Hepatic stellate cell (primary cell): ENCODE measurements around the gene FBXL4.
"Not testable (repeated sequence)": the region's sequence is repeated elsewhere in the genome, so short reads cannot be mapped to it uniquely, and the experiment has no call there.

Experiments
- DNase-seq: peaks from one replicate; pipeline ENCODE4 v3.0.0; 2011; ENCODE audit warnings: low spot score

Gene FBXL4

DNA sequence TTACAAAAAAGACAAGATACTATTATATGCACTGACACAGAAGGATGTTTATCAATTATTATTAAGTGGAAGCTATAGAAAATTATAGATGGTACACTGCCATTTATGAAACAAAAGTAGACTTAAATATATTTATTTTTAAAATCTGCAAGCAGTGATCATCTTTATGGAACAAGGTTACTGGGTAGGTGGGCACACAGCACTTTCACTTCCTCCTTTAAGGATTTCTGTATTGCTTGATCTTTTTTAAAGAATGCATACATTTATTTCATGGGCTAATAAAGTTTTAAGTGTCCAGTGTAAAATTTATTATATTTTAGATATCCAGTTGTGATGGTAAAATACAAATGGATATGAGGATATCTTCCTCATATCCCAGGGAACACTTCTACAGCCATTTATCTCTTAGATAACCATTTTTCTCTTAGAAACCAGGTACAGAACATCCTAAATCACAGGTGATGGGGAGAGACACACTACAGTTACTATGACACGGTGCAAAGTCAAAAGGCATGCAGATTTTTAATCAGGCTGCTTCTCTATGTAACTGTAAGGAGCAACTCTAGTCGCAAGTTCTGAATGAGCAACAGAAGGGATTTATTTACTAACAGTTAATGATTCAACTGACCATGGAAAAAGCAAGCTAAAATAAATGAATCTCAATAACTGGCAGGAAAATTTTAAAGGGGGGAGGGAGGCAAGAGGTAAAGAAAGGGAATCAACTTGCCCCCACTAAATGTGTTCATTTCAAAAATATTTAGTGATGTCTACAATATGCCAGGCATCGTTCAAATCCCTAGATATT is 2.2 kb downstream of the FBXL4 start:
- no peak for DNase-seq

DNA sequence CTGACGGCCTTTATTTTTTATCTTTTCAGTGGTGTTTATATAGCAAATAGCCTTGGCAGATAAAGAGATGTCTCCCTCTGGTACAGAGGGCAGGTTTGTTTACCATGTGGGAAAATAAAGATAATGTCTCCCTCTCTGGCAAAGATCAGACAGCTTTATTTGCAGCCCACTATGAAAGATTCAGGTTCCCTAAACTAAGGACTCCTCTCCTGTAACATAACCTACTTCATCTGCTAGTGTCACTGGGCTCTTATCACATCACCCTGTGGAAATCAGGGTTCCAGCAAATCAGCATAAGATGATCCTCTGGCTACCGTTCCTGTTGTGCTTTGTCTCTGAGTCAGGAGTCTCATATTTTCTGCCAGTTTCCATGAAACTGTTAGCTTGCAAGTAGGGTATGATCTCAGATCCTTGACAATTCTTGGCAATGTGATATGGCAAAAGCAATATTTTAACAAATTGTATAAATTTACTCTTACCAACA is 3.1 kb downstream of the FBXL4 start:
- no peak for DNase-seq

DNA sequence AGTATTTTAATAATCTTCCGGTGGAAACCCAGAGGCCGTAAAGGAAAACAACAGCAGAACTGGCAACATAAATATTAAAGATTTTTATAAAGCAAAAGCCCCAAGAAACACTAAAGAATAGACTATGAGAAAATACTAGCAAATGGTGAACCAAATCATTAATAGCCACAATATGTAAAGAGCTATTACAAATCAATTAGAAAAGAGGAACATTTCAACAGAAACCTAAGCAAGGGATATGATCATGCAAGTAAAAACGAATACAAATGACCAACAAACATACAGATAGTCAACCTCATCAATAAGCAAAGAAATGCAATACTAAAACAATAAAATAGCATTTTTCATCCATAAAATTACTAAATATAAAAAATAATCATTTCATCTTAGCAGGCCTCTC is 3.6 kb downstream of the FBXL4 start:
- no peak for DNase-seq

- no peak for DNase-seq
Measured at GRCh38 chr6:98942263-98942803, 5.4 kb downstream of the FBXL4 start.

DNA sequence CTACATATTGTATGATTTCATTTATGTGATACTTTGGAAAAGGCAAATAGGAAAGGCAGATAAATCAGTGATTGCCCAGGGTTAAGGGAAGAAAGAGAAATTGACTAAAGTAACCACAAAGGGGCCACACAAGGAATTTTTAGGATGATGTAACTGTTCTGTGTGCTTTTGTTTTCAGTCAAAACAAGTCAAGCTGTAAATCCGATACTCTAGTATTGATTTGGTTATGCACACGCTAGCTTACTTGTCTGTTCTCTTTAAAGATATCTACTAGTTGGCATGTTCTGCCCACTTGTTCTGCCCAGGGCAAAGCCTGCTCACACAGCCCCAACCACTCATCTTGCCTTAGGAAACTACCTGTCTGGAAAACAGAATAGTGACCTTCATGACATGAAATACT is 6.4 kb downstream of the FBXL4 start:
- DNase-seq: no peak

DNA sequence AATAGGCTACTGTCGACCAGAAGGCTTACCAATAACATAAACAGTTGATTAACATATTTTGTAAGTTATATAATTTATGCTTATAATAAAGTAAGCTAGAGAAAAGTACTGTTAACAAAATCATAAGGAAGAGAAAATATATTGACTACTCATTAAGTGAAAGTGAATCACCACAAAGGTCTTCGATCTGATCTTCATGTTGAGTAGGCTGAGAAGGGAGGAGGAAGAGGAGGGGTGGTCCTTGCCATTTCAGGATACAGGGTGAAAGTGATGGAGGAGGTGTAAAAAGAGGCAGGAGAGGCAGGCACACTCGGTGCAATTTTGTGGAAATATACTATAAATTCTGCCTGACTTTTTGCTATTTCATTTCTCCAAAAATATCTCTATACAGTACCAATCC is 10.4 kb downstream of the FBXL4 start:
- DNase-seq: no peak

- DNase-seq: no peak
Measured at GRCh38 chr6:98932381-98932780, 15.4 kb downstream of the FBXL4 start.

GRCh38 chr6:98931696-98932095 is 16.1 kb downstream of the FBXL4 start:
- no peak for DNase-seq

GRCh38 chr6:98929498-98930060 is 18.2 kb downstream of the FBXL4 start:
- no peak for DNase-seq

DNA sequence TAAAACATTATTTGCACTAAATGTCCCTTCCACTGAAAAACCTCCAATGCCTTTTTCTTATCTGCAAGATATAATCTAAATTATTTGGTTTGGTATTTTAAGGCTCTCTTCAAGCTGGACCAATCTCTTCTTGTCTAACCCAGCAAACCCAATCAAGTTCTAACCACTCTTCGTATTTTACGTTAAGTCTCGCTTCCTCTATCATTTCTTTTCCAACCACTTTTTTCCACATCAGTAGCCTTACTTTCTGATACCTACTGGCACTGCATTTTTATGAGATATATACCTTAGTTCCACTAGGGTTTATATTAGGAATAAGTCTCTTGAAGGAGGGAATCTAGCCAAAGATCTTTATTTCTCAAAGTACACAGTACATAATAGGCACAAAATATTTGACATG is 19.1 kb downstream of the FBXL4 start:
- no peak for DNase-seq

DNA sequence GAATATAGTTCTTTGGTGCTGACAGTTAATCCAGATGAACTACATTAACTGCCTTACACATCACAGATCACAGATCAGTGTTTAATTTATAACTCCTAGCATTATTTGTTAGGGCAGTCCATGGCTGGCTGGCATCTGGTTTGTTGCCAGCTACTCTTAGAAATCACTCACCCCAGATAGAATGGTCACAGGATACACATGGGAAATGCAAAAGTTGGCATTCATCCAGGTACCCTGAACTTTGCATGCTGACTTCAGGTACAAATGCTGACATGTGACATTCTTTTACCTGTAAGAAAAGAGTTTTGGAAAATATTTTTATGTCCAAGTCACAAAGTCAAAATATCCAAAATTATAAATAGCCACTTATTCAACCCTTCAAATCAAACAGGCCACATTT is 20.2 kb downstream of the FBXL4 start:
- DNase-seq: no peak

DNA sequence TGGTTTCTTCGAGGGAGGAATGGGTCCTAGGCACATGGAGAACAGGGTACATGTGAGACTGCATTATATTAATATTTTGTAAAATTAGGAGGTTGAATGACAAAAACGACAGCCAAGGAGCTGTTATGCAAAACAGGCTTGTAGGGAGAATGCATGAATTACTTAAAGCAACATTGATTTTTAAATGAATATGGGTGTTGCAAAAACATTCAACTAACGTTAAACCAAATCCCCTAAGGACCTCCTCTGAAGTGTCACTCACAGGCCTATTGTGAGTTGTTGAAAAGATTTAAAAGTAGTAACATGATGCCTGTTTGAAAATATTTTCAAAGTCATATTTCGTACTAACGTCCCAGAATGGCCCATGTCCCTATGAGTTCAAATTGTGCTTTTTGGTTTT is 21.9 kb downstream of the FBXL4 start:
- no peak for DNase-seq

DNA sequence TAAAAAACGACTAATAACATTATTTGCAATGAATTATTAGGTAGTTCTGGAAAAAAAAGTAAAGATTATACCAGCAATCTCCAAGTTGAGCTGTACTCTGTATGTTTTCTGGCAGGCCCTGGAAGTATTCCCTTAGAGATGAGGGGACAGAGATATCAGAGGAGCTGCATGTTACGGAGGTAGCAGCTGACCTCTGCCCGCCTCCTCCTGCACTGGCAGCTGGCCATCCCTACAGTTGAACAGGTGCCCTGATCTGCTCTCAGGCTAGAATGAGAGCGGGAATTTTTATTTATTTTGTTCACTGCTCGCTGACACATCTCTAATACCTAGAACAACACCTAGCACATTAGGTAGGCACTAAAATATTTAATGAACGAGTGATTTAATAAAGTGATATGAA is 23.1 kb downstream of the FBXL4 start:
- DNase-seq: no peak

DNA sequence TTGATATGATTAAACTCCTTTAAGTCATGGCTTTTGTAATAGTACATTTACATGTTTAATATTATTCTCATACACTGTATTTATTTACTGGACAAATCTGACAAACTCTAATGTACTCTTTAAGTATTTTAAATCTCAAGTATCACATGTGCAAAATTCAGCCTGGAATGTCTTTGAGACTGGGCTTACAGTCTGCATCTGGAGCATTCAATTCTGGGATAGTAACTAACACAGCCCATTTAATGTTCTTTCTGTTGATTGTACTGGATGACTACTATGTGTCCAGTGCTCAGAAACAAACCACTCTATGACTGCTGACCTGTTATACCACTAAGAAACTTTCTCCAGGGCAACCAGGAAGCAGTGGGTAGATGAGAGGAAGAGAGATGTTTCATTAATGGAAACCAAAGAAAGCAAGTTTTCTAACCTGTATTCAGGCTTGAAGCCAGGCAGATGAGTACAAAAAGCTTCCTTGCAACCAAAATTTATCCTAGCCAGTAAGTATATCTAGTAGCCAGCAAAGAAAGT is 26.8 kb downstream of the FBXL4 start:
- DNase-seq: no peak

DNA sequence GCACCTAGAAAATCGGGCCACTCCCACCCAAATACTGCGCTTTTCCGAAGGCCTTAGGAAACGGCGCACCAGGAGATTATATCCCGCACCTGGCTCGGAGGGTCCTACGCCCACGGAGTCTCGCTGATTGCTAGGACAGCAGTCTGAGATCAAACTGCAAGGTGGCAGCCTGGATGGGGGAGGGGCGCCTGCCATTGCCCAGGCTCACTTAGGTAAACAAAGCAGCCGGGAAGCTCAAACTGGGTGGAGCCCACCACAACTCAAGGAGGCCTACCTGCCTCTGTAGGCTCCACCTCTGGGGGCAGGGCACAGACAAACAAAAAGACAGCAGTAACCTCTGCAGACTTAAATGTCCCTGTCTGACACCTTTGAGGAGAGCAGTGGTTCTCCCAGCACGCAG is 36.8 kb downstream of the FBXL4 start:
- not testable (repeated sequence) for DNase-seq

DNA sequence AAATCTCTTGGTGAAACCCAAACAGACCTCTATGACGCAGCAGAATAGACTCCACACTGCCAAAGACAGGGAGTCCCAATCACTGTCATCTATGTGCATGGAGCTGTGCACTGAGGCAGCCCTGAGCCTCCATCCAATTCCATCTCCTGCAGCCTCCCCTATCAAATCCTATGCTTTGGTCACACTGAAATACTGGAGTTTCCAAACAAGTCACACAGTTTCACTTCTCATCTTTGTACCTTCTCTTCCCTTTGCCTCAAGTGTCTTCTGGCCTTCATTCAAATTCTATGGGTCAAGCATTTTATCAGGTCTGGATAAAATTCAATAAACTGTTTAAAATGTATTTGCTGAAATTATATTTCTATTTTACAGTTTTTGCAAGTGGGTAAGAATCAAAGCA is 38.5 kb downstream of the FBXL4 start:
- DNase-seq: no peak

GRCh38 chr6:98906342-98906741 is 41.4 kb downstream of the FBXL4 start:
- DNase-seq: not testable (repeated sequence)

DNA sequence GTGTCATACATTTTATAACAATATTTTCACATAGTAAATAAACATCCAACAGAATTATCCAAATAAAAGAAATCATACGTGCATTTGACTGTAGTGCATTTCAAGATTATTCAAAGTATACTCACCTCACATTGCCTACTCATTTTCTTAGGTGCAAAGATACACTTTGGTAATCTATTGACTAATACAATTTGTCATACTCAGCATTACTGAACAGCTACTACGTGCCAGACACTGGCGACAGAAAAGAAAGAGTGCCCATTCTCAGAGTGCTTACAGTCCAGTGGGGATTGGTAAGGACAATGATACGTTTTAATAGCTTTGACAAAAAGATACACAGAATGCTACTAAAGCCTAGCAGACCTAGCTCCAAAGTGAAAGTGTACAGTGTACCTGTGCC is 42.0 kb downstream of the FBXL4 start:
- DNase-seq: no peak

DNA sequence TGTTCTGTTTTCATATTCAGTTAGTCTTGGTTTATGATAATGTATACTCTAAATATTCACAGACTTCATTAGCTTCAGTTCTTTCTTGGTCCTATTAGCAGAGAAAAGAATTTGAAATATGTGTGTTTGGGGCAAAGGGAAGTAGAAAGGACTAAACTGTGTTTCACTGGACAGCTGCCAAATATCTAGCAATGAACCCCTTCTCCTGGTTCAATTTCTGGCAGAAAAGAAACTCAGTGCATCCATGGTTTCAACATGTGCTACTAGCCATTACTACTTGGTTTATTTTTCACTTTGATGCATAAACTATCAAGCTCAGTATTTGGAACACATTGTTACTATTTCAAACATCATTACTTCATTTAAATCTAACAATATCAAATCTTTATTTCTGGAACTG is 43.6 kb downstream of the FBXL4 start:
- DNase-seq: no peak

DNA sequence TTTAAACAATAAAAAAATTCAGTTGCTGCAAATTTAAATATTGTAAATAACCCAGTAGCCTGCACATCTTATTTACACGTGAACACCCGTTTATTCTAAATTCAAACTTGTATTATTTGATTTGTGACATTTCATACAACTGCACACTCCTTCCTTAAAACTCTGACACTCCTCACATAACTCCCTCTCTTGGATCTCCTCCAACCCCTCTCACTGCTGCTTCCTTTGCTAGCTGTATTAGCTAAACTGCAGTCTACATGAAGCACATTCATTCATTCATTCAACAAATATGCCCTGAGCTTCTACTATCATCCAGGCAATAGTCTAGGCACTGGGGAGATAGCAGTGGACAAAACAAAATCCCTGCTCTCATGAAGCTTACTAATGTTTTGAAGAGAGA is 47.0 kb downstream of the FBXL4 start:
- no peak for DNase-seq

- DNase-seq: peak; percentile 1
Measured at GRCh38 chr6:98894810-98895209, 52.9 kb downstream of the FBXL4 start.

GRCh38 chr6:98887650-98888049 is 60.1 kb downstream of the FBXL4 start:
- no peak for DNase-seq

DNA sequence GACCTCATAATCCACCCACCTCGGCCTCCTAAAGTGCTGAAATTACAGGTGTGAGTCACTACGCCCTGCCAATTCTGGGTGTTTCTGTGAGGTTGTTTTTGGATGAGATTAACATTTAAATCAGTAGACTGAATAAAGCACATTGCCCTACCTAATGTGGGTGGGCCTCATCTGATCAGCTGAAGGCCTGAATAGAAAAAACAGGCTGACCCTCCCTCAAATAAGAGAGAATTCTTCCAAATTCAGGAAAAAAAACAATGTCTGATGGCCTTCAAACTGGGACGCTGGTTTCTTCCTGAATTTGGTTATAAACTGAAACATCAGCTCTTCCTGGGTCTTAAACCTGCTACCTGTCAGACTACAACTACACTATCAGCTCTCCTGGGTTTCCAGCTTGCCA is 62.4 kb downstream of the FBXL4 start:
- no peak for DNase-seq
